ENCODE measurements around the gene RAD51B. TPM values are rescaled to one million over a fixed set of nuclear protein-coding genes. Genes with fewer than 3 reads are reported as not detected.

Gene RAD51B
- total RNA-seq, 1 experiment from 2014 or later: 14.2 TPM

- no peak for ATAC-seq
- no peaks in the 10 kb centered on the region; the same call in 1 of the 2 replicates for H3K27me3 Mint-ChIP-seq (ENCODE audit: low read depth)
- no peak for TF ChIP-seq GRHL2 (CRISPR knock-in tag; IDR thresholded peaks at IDR 0.05; ENCODE audit: insufficient replicate concordance, severe bottlenecking)
- TF ChIP-seq SOX15 (CRISPR knock-in tag; IDR thresholded peaks at IDR 0.05): no peak
- H3K4me3 Mint-ChIP-seq: no peak overlapping the region
- DNase-seq (ENCODE audit: low spot score): no peak
- no peaks in the 10 kb centered on the region for H3K36me3 Mint-ChIP-seq
- peaks cover 11% of the 10 kb centered on the region for H3K4me1 Mint-ChIP-seq
- ChIA-PET CTCF (interaction anchor here (0.6 to 3.4 kb wide), 5 partner anchors 10 to 44 kb away, joined by 3 to 12 read pairs (median 3); partner anchors contain the start of gene ZFP36L1), POLR2A (no interaction called here)
- H3K9me3 Mint-ChIP-seq: no peaks in the 10 kb centered on the region; the same call in 1 of the 2 replicates
- no peak overlapping the region for H3K27ac Mint-ChIP-seq
These were observed 955.4 kb downstream of the RAD51B start for GRCh38 chr14:68774771-68775613.

GRCh38 chr14:68775614-68776126 is 956.1 kb downstream of the RAD51B start:
- no peak overlapping the region for H3K27ac Mint-ChIP-seq
- POLR2A ChIA-PET: no interaction called here

GRCh38 chr14:68777644-68778043 is 958.1 kb downstream of the RAD51B start:
- H3K27ac Mint-ChIP-seq: no peak overlapping the region
- H3K4me1 Mint-ChIP-seq: peaks cover 15% of the 10 kb centered on the region
- POLR2A ChIA-PET: no interaction called here
- DNase-seq (ENCODE audit: low spot score) (no peak), ATAC-seq (no peak)
- no peaks in the 10 kb centered on the region; the same call in 1 of the 2 replicates for H3K9me3 Mint-ChIP-seq
- no peaks in the 10 kb centered on the region; the same call in 1 of the 2 replicates for H3K27me3 Mint-ChIP-seq (ENCODE audit: low read depth)
- no peak overlapping the region for H3K4me3 Mint-ChIP-seq
- no peaks in the 10 kb centered on the region for H3K36me3 Mint-ChIP-seq
- no peak for TF ChIP-seq E2F4 (CRISPR knock-in tag; IDR thresholded peaks at IDR 0.05; ENCODE audit: borderline replicate concordance, low read depth)
- TF ChIP-seq FOXP1 (CRISPR knock-in tag; IDR thresholded peaks at IDR 0.05; ENCODE audit: borderline replicate concordance): no peak
- CTCF ChIA-PET: interaction anchor here (1.5 to 1.8 kb wide), 2 partner anchors 11 to 60 kb away, joined by 4 read pairs; no protein-coding TSS in a partner anchor

More at GRCh38 chr14:68775614-68776126, 956.1 kb downstream of the RAD51B start:
- CTCF ChIA-PET: interaction anchor here (0.6 to 3.4 kb wide), 4 partner anchors 10 to 42 kb away, joined by 3 to 12 read pairs (median 6); partner anchors contain the start of gene ZFP36L1
- peak; percentile 71 for ATAC-seq
- no peaks in the 10 kb centered on the region; the same call in 1 of the 2 replicates for H3K9me3 Mint-ChIP-seq
- H3K27me3 Mint-ChIP-seq (ENCODE audit: low read depth): no peaks in the 10 kb centered on the region; the same call in 1 of the 2 replicates
- TF ChIP-seq ATF1 (CRISPR knock-in tag; IDR thresholded peaks at IDR 0.05): no peak
- TF ChIP-seq ZNF425 (CRISPR knock-in tag; conservative IDR thresholded peaks at IDR 0.05): no peak
- peaks cover 11% of the 10 kb centered on the region for H3K4me1 Mint-ChIP-seq
- H3K4me3 Mint-ChIP-seq: no peak overlapping the region
- H3K36me3 Mint-ChIP-seq: no peaks in the 10 kb centered on the region
- no peak for DNase-seq (ENCODE audit: low spot score)

Other genes with a start within 250 kb of the RAD51B start
- gene PIGH, start 219.5 kb upstream of the RAD51B start, total RNA-seq (2021): 6.6 to 7.8 TPM (median 6.8 TPM) in 3 replicates
- 29.8 to 38.5 TPM (median 33.0 TPM) in 3 replicates for gene ARG2, start 199.9 kb upstream of the RAD51B start, total RNA-seq (2021)
- gene VTI1B, start 145.1 kb upstream of the RAD51B start, total RNA-seq (2021): 108 to 133 TPM (median 123 TPM) in 3 replicates
- 103 to 114 TPM (median 110 TPM) in 3 replicates for gene RDH11, start 124.0 kb upstream of the RAD51B start, total RNA-seq (2021)
- gene RDH12, start 117.9 kb upstream of the RAD51B start, total RNA-seq (2021): 0.55 to 0.77 TPM (median 0.66 TPM) in 3 replicates
- gene ZFYVE26, start 3.2 kb upstream of the RAD51B start, total RNA-seq (2021): 18.8 to 25.8 TPM (median 20.9 TPM) in 3 replicates